RWPE1 (cell line): Measurements from ENCODE around the gene THSD4.

Source experiments
- CTCF ChIA-PET: fragments of 350-600 bp; sonication (Branson Sonifier 250); formaldehyde crosslinking; extraction: SDS; loops from one replicate; lab custom pipeline; 2021; lab: Yijun Ruan, JAX
- POLR2A ChIA-PET: fragments of 400-600 bp; formaldehyde crosslinking; extraction: SDS; loops from one replicate; lab custom pipeline; 2020; ENCODE audit warnings: antibody characterized with exemption; ENCODE audit not compliant: low non-redundant PET; lab: Yijun Ruan, JAX
- DNase-seq: peaks from one replicate; pipeline ENCODE4 v3.0.0; 2012; ENCODE audit warnings: low spot score
- H3K27ac ChIP-seq: fragments of 450-650 bp; 2 replicates; pipeline ENCODE4 v1.5.1; 2017
- CTCF ChIP-seq: fragments of 450-650 bp; conservative IDR thresholded peaks from 2 replicates; pipeline ENCODE4 v1.5.1; 2017; ENCODE audit warnings: low read depth, mild to moderate bottlenecking

Gene THSD4

GRCh38 chr15:71344316-71344715 is 229.0 kb downstream of the THSD4 start:
- DNase-seq, result no peak
- POLR2A ChIA-PET, result no interaction called here
- no peak overlapping the region for H3K27ac ChIP-seq
- TF ChIP-seq CTCF, result no peak
- CTCF ChIA-PET, result interaction anchor here (0.6 kb wide), 2 partner anchors 9 to 229 kb away, joined by 3 read pairs; partner anchors contain the start of gene THSD4

- POLR2A ChIA-PET, result no interaction called here
- DNase-seq, result no peak
- CTCF ChIA-PET, result interaction anchor here (0.7 kb wide), 1 partner anchor 29 kb away, joined by 4 read pairs; no protein-coding TSS in a partner anchor
- TF ChIP-seq CTCF, result no peak
- H3K27ac ChIP-seq, result no peak overlapping the region
Measured at GRCh38 chr15:71345186-71345585, 229.9 kb downstream of the THSD4 start.

- TF ChIP-seq CTCF, result no peak
- ChIA-PET POLR2A (no interaction called here), CTCF (interaction anchor here (0.6 kb wide), 1 partner anchor 106 kb away, joined by 3 read pairs; no protein-coding TSS in a partner anchor)
- H3K27ac ChIP-seq, result no peak overlapping the region
- DNase-seq, result no peak
Measured at GRCh38 chr15:71346464-71346863, 231.2 kb downstream of the THSD4 start.

- TF ChIP-seq CTCF, result no peak
- no peak for DNase-seq
- no peak overlapping the region for H3K27ac ChIP-seq
- CTCF ChIA-PET, result no interaction called here
- POLR2A ChIA-PET, result no interaction called here
Measured at GRCh38 chr15:71348597-71348996, 233.3 kb downstream of the THSD4 start.

- H3K27ac ChIP-seq, result no peak overlapping the region
- no peak for TF ChIP-seq CTCF
- ChIA-PET POLR2A (no interaction called here), CTCF (no interaction called here)
- no peak for DNase-seq
Measured at GRCh38 chr15:71349336-71349735, 234.1 kb downstream of the THSD4 start.

GRCh38 chr15:71349736-71350526 is 234.7 kb downstream of the THSD4 start:
- H3K27ac ChIP-seq, result no peak overlapping the region
- ChIA-PET CTCF (interaction anchor here (0.7 to 0.9 kb wide), 2 partner anchors 54 to 92 kb away, joined by 4 to 7 read pairs; no protein-coding TSS in a partner anchor), POLR2A (no interaction called here)
- no peak for TF ChIP-seq CTCF
- no peak for DNase-seq
